Endometrial microvascular endothelial cells (primary cell): ENCODE measurements around the gene ITGAE. TPM values are rescaled to one million over a fixed set of nuclear protein-coding genes. Genes with fewer than 3 reads are reported as not detected.
"Not testable (repeated sequence)": the region's sequence is repeated elsewhere in the genome, so short reads cannot be mapped to it uniquely, and the experiment has no call there.

Source experiments
- in situ Hi-C: cut with HindIII; loops from 2 replicates; pipeline ENCODE4 v1.10.0; 2017; ENCODE audit warnings: low sequenced_read_pairs, low pct_unique_long_range_greater_than_20kb; ENCODE audit errors: inconsistent ontology term
- total RNA-seq: library from RNA; depleted of rRNA; stranded (reverse); fragments of >200 nt; gene quantifications from one replicate; pipeline ENCODE4 v1.2.3, GENCODE V29; 2015; ENCODE audit errors: inconsistent ontology term

The ITGAE gene
- total RNA-seq, 1 donor from 2014 or later = 23.0 TPM

GRCh38 chr17:3710951-3711383, 90.0 kb downstream of the ITGAE start:
- in situ Hi-C loops = no loop called here

- in situ Hi-C loops = no loop called here
Measured at GRCh38 chr17:3708366-3708765, 92.6 kb downstream of the ITGAE start.

- in situ Hi-C loops = not testable (repeated sequence)
Measured at GRCh38 chr17:3705718-3705984, 95.3 kb downstream of the ITGAE start.

GRCh38 chr17:3704931-3705717, 95.9 kb downstream of the ITGAE start:
- in situ Hi-C loops = no loop called here

- in situ Hi-C loops = not testable (repeated sequence)
Measured at GRCh38 chr17:3702041-3702539, 98.9 kb downstream of the ITGAE start.

- in situ Hi-C loops = no loop called here
Measured at GRCh38 chr17:3699951-3700350, 101.0 kb downstream of the ITGAE start.

- in situ Hi-C loops = no loop called here
Measured at GRCh38 chr17:3698139-3698538, 102.8 kb downstream of the ITGAE start.

- in situ Hi-C loops = no loop called here
Measured at GRCh38 chr17:3697103-3697476, 103.9 kb downstream of the ITGAE start.

- in situ Hi-C loops = no loop called here
Measured at GRCh38 chr17:3695723-3696411, 105.1 kb downstream of the ITGAE start, which contains the start of gene P2RX5. P2RX5 (minus strand) TSS chr17:3696155; CDS start chr17:3696005, 150 bp downstream.

- in situ Hi-C loops = no loop called here
Measured at GRCh38 chr17:3695129-3695722, 105.8 kb downstream of the ITGAE start.

- in situ Hi-C loops = no loop called here
Measured at GRCh38 chr17:3693829-3694231, 107.2 kb downstream of the ITGAE start.

GRCh38 chr17:3693141-3693540, 107.8 kb downstream of the ITGAE start:
- in situ Hi-C loops = no loop called here

GRCh38 chr17:3692346-3692745, 108.6 kb downstream of the ITGAE start:
- in situ Hi-C loops = no loop called here

- in situ Hi-C loops = no loop called here
Measured at GRCh38 chr17:3691617-3692067, 109.3 kb downstream of the ITGAE start.

GRCh38 chr17:3690094-3690715, 110.8 kb downstream of the ITGAE start:
- in situ Hi-C loops = no loop called here

- in situ Hi-C loops = no loop called here
Measured at GRCh38 chr17:3689262-3690093, 111.5 kb downstream of the ITGAE start.

GRCh38 chr17:3688852-3689261, 112.1 kb downstream of the ITGAE start:
- in situ Hi-C loops = no loop called here

- in situ Hi-C loops = no loop called here
Measured at GRCh38 chr17:3688027-3688553, 112.9 kb downstream of the ITGAE start.
